CD4-positive, alpha-beta T cell treated with Interleukin-6 at 100 ng/mL for 8 hours (primary cell): ENCODE data around the gene CD55.

Experiments
- DNase-seq: peaks from one replicate; pipeline ENCODE4 v3.0.0-alpha.2; 2020; ENCODE audit warnings: mixed read lengths, low spot score

The CD55 gene

GRCh38 chr1:207362962-207363860 lies 41.7 kb downstream of the CD55 start:
- peak; percentile 15 for DNase-seq

- no peak for DNase-seq
Observed at GRCh38 chr1:207363871-207364270, 42.4 kb downstream of the CD55 start.

- no peak for DNase-seq
Observed at GRCh38 chr1:207364614-207365013, 43.1 kb downstream of the CD55 start.

- DNase-seq, result no peak
Observed at GRCh38 chr1:207365063-207365462, 43.6 kb downstream of the CD55 start.

GRCh38 chr1:207366022-207366421 lies 44.5 kb downstream of the CD55 start:
- DNase-seq, result no peak

- DNase-seq, result no peak
Observed at GRCh38 chr1:207388721-207389120, 67.2 kb downstream of the CD55 start.

GRCh38 chr1:207389728-207390464 lies 68.4 kb downstream of the CD55 start:
- DNase-seq, result no peak

- DNase-seq, result no peak
Observed at GRCh38 chr1:207393610-207394009, 72.1 kb downstream of the CD55 start.

- DNase-seq, result no peak
Observed at GRCh38 chr1:207396168-207396746, 74.8 kb downstream of the CD55 start.

DNA sequence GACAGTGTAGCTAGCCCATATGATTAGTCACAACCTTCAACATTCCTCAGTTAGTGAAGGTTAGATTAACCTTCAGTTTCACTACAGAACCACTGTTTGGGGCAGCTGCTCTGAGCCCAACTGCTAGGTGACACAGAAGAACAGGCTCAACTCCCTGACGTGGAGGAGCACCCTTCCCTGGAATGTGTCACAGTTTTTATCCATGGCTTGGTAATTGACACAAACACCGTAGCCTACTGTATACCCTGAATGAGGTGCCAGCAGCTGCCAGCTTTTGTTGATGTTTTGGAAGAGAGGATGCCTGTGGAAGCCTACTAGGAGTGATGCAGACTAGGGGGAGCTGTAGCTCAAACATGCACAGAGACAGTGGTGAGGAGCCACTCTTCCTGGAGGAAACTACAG lies 76.0 kb downstream of the CD55 start:
- no peak for DNase-seq

GRCh38 chr1:207398986-207399385 lies 77.5 kb downstream of the CD55 start:
- no peak for DNase-seq

- no peak for DNase-seq
Observed at GRCh38 chr1:207401578-207401977, 80.1 kb downstream of the CD55 start.

GRCh38 chr1:207402744-207403143 lies 81.3 kb downstream of the CD55 start:
- DNase-seq, result no peak

- peak; percentile 46 for DNase-seq
Observed at GRCh38 chr1:207404849-207405525, 83.5 kb downstream of the CD55 start.

DNA sequence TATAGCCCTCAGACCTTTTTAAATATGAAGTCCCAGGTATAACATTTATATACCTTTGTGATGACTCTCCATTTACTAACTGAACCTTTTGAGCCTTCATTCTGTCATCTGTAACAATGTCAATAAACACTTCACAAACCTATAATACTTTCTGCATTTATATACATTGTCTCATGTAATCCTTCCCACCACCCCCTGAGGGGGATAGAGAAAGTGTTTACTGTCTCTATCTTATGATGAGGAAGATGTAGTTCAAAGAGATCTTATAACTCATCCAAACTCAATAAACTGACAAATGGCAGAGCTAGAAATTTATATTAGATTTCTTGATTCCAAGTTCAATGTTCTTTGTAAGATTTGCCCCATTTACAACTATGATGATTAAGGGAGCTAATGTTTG lies 84.3 kb downstream of the CD55 start:
- DNase-seq, result no peak

- no peak for DNase-seq
Observed at GRCh38 chr1:207407655-207408260, 86.3 kb downstream of the CD55 start.
